GM18498 (cell line): ENCODE data around the gene PRAMEF5.
"Not testable (repeated sequence)": the region's sequence is repeated elsewhere in the genome, so short reads cannot be mapped to it uniquely, and the experiment has no call there.

Experiments used
- ATAC-seq: cut with Tn5 transposase; IDR thresholded peaks from one replicate; pipeline ENCODE4 v1.9.1; 2021; ENCODE audit warnings: mild to moderate bottlenecking, moderate library complexity; ENCODE audit not compliant: unreplicated experiment

PRAMEF5 gene

GRCh38 chr1:13253898-13254297 lies at the start of gene PRAMEF5:
Gene PRAMEF5, plus strand, starts transcription at chr1:13254198. Its CDS starts 5,071 bp downstream, at chr1:13259269.
- not testable (repeated sequence) for ATAC-seq

- ATAC-seq: not testable (repeated sequence)
These were observed 45.3 kb upstream of the PRAMEF5 start for GRCh38 chr1:13208712-13209111.

- ATAC-seq: not testable (repeated sequence)
These were observed 37.4 kb upstream of the PRAMEF5 start for GRCh38 chr1:13216619-13217018.

- ATAC-seq: not testable (repeated sequence)
These were observed 34.8 kb upstream of the PRAMEF5 start for GRCh38 chr1:13219203-13219602.

- not testable (repeated sequence) for ATAC-seq
These were observed 31.2 kb upstream of the PRAMEF5 start for GRCh38 chr1:13222788-13223187.

- no peak for ATAC-seq
These were observed 29.4 kb upstream of the PRAMEF5 start for GRCh38 chr1:13224480-13225060.

GRCh38 chr1:13225675-13226204 lies 28.3 kb upstream of the PRAMEF5 start, which contains the start of gene PRAMEF18:
Gene PRAMEF18, minus strand, starts transcription at chr1:13226154. Its CDS starts 48 bp downstream, at chr1:13226106.
- ATAC-seq: not testable (repeated sequence)

- ATAC-seq: not testable (repeated sequence)
These were observed 26.5 kb upstream of the PRAMEF5 start for GRCh38 chr1:13227271-13228055.

- no peak for ATAC-seq
These were observed 25.6 kb upstream of the PRAMEF5 start for GRCh38 chr1:13228343-13228781.

- not testable (repeated sequence) for ATAC-seq
These were observed 23.9 kb upstream of the PRAMEF5 start for GRCh38 chr1:13230096-13230495.

- not testable (repeated sequence) for ATAC-seq
These were observed 23.4 kb upstream of the PRAMEF5 start for GRCh38 chr1:13230601-13231000.

GRCh38 chr1:13231061-13231750 lies 22.8 kb upstream of the PRAMEF5 start:
- not testable (repeated sequence) for ATAC-seq

- ATAC-seq: not testable (repeated sequence)
These were observed 21.9 kb upstream of the PRAMEF5 start for GRCh38 chr1:13232056-13232455.

GRCh38 chr1:13234057-13234456 lies 19.9 kb upstream of the PRAMEF5 start:
- not testable (repeated sequence) for ATAC-seq

GRCh38 chr1:13237572-13237971 lies 16.4 kb upstream of the PRAMEF5 start:
- not testable (repeated sequence) for ATAC-seq

- not testable (repeated sequence) for ATAC-seq
These were observed 14.4 kb upstream of the PRAMEF5 start for GRCh38 chr1:13239633-13240032.

GRCh38 chr1:13243536-13244263 lies 10.3 kb upstream of the PRAMEF5 start:
- not testable (repeated sequence) for ATAC-seq

- not testable (repeated sequence) for ATAC-seq
These were observed 8.0 kb upstream of the PRAMEF5 start for GRCh38 chr1:13245841-13246553.

- ATAC-seq: not testable (repeated sequence)
These were observed 7.5 kb upstream of the PRAMEF5 start for GRCh38 chr1:13246554-13246871.

GRCh38 chr1:13247122-13247521 lies 6.9 kb upstream of the PRAMEF5 start:
- ATAC-seq: not testable (repeated sequence)
